ENCODE results near the gene METTL17.
A peak's percentile ranks its signal among the peaks of the same experiment; 100 is the strongest.
"Not testable (repeated sequence)": the region's sequence is repeated elsewhere in the genome, so short reads cannot be mapped to it uniquely, and the experiment has no call there.

Gene METTL17, protein sequence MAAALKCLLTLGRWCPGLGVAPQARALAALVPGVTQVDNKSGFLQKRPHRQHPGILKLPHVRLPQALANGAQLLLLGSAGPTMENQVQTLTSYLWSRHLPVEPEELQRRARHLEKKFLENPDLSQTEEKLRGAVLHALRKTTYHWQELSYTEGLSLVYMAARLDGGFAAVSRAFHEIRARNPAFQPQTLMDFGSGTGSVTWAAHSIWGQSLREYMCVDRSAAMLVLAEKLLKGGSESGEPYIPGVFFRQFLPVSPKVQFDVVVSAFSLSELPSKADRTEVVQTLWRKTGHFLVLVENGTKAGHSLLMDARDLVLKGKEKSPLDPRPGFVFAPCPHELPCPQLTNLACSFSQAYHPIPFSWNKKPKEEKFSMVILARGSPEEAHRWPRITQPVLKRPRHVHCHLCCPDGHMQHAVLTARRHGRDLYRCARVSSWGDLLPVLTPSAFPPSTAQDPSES

DNA sequence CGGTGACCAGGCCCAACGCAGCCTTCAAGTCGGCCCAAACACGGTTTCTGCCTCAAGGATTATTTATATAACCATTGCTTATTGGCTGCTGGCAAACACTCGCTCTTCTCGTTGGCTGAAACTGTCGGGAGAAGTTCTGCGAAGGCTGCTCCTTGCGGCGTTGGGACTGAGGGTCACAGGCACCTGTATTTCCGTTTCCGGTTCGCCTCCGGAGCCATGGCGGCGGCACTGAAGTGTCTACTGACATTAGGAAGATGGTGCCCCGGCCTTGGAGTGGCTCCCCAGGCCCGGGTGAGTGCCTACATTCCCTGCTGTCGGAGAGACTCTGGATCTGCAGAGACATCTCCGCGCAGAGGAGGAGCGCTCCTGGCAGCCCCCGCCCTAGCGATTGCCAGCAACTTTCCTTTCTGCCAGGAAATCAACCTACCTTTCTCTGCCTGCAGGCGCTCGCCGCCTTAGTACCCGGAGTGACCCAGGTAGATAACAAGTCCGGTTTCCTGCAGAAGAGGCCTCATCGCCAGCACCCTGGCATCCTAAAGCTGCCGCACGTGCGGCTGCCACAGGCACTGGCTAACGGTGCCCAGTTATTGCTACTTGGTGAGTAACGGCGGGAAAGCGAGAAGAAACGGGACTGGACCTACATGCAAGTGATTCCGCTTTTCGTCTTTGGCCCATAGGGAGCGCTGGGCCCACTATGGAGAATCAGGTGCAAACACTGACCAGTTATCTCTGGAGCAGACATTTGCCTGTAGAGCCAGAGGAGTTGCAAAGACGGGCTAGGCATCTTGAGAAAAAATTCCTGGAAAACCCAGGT, at the start of gene METTL17:
Gene METTL17 (plus strand): TSS at position 194 of the 814 bp plus-strand sequence. CDS start 23 bp downstream, at position 217.
- DNase-seq (ENCODE audit: low read depth) = peak; percentile 93

DNA sequence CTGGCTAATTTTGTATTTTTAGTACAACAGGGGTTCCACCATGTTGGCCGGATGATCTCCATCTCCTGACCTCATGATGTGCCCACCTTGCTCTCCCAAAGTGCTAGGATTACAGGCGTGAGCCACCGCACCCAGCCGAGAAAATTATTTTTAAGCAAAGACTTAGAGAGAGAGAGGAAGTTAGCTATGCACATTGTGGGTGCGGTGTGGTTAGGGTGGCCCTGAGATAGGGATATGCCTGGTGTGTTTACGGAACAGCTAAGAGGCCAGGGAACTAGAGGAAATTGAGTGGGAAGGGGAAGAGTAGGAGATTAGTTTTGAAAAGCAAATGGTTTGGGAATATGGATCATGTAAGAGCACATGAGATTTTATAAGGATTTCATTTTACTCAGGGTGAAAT, 44.6 kb upstream of the METTL17 start:
- not testable (repeated sequence) for DNase-seq (ENCODE audit: low read depth)

DNA sequence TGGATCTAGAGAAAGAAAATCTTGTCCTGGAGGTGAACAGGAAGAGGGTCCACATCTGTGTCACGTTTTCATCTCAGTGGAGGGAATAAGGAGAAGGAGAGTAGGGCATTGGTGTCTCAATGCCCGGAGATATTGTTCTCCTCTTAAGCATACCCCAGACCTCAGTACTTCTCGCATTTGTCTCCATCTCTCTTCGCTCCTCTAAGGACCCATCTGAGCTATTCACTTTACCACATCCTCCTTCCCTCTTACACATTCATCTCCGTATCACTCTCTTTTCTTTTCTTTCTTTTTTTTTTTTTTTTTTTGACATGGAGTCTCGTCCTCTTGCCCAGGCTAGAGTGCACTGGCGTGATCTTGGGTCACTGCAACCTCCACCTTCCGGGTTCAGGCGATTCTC, 43.1 kb upstream of the METTL17 start:
- DNase-seq (ENCODE audit: low read depth) = not testable (repeated sequence)

DNA sequence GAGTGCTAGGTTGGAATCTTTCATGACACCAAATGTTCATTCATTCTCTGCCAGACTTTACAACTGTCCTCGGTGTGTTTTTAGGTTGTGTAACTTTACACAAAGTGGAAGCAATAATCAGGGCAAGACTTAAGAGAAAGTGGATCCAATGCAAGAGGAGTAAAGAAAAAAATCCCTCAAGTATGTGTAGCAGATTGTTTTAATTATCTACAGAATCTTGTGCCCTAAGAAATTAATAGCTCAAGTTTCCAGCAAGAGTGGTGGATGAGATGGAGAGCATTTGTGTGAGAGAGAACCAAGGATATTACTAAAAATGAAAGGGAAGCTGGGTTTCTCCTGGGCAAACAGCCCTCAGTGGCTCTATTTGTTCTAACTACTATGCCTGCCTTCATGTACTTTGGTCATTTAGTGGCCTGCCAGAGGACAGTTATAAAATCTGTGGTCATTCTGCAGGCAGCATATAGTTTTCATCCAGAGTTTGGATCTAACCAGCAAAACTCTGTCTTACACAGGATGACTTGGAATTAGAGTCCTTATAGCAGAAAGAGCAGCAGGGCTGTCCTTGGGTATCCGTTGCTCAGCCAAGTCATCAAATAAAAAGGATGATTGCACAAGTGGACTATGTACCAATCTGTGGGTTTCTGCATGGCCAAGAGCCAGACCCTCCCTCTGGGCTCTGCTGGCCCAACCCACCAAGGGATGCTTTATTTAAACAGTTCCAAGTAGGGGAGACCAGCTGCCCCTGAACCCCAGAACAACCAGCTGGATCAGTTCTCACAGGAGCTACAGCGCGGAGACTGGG, 34.8 kb upstream of the METTL17 start, which contains the start of gene RNASE2:
Gene RNASE2 (plus strand): TSS at position 752 of the 802 bp plus-strand sequence. CDS start 285 bp downstream, outside the sequence.
- not testable (repeated sequence) for DNase-seq (ENCODE audit: low read depth)

DNA sequence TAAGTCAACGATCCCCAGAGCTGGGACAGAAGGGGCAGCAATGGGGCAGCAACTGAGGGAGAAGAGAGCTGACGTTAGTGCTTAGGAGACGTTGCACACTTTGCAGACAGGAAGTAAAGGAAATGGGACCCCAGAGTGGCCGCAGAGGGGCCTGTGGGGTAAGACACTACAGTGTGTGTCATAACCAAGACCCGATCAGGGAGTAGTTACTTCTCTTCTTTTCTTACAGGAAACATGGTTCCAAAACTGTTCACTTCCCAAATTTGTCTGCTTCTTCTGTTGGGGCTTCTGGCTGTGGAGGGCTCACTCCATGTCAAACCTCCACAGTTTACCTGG, 34.3 kb upstream of the METTL17 start:
- not testable (repeated sequence) for DNase-seq (ENCODE audit: low read depth)

DNA sequence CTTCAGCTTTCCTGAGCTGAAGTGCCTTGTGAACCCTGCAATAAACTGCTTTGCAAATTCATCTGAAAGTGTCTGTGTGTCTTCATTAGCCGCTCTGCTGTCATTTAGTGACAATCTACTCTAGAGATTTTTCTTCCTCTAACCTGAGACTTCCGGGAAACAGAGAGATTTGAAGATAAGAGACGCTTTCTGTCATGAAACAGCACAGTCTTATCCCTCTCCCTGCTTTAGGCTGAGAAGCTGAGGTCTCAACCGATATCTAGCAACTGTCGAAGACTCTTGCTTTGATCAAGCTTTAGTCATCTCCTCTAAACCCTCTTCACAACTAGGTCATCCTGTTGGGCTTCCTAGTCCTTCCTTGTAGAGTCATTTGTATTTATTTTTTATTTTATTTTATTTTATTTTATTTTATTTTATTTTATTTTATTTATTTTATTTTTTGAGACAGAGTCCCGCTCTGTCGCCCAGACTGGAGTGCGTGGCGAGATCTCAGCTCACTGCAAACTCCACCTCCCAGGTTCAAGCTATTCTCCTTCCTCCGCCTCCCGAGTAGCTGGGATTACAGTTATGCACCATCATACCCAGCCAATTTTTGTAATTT, 33.3 kb upstream of the METTL17 start:
- DNase-seq (ENCODE audit: low read depth) = no peak

DNA sequence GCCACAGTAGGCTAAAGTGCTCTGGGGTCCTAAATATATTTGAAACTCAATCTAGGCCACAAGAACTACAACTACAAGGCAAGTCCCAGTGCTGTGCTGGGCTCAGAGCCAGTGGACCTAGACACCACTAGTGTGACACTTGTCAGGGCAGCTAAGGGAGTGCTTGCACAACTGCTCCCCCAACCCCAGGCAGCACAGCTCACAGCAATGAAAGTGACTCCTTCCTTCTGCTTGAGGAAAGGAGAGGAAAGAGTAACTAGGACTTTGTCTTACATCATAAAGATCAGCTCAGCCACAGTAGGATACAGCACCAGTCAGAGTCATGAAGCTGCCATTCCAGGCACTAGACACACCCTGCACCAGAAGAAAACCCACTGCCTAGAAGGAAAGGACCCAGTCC, 30.8 kb upstream of the METTL17 start:
- DNase-seq (ENCODE audit: low read depth) = not testable (repeated sequence)

DNA sequence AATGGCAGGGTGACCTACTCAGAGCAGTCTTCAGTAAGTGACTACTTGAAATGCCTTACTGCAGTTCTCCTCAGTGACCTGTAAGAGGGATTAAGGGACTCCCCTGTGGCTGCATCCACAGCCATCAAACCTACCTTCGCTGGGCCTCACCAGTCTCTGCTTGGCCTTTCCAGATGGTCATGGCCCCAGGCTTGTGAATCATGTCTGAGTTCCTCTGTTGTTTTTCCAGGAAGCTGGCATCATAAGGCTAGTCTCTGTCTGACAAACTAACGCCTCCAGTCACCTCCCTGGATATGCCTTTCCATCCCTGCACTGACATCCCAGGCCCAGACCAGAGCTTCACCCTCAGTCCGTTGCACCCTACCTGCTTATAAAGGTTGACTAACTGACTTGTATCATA, 20.4 kb upstream of the METTL17 start:
- DNase-seq (ENCODE audit: low read depth) = no peak

DNA sequence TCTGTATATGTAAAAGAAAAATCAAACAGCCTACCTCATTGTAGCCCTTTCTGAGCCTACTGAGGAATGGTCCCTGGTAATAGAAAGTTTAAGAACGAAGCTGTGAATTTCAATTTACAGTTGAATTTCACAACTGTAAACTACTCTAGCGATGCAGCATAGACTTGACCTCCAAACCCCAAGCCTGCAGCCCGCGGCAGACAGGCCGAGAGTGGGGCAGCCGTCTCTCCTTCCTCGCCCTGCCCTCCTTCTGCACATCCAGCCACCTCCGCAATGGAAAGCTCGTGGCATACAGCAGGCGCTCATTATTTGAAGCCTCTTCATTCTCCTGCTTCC, 19.2 kb upstream of the METTL17 start:
- no peak for DNase-seq (ENCODE audit: low read depth)

DNA sequence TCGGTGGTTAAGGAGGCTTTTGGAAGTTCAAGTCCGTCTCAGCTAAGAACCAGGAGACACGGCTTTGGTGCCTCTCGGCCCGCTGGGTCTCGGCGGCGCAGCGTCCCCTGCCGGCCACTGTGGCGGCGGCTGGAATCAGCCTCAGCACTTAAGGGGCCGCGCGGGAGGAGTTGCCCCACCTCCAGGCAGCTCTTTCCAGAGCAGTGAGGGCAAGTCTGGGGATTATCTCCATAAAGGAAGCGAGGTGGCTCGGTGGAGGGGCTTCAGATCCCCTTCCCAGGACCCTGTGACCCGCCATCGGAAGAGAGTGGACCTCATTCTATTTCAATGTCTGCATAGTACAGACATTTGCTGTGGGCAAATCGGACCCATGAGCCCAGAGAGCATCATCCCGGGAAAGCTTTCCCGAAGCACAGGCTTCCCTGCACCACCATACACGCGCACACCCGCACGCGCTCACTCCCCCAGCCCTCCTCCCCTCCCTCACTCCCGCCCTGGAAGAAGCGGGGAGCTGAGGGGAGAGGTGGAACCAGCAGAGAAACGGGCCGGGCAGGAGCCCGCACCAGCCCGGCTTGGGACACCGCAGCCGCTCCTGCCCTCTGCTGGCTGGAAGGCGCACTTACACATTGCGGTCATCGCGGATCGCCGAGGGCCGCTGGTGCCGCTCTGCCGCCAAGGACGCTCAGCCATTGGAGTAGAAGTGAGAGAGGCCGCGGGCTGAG, 18.6 kb upstream of the METTL17 start:
- DNase-seq (ENCODE audit: low read depth) = no peak

DNA sequence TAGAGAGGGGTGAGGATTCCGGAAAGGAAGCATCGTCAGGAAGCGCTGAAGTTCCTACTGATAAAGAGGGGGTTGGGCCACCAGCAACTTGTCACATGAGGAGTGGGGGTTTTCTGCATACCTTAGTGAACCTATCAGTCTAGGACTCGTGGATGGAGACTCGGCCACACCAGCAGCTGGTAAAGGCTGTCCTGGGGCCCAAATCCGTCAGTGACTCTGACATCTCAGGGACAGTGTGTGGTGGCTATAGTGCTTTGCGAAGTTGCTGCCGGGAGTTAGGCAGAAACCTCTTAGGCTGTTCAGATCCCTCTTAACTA, 18.1 kb upstream of the METTL17 start:
- DNase-seq (ENCODE audit: low read depth) = no peak

DNA sequence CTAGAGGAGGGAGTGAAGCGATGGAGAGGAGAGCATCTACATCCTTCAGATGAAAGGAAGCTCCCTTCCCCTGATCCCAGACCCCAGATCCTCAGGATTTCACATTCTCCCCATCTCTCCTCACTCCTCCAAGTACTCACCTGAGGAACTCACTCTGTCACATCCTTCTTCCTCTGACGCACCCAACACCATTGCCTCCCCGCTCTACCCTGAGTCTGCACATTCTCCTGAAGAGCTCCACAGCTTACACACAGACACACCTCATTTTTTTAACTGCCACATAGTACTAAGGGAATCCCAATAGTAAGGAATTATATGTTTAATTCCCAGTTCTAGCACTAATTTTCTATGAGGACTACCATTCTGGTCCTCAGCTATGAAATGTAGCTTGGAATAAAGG, 16.3 kb upstream of the METTL17 start:
- no peak for DNase-seq (ENCODE audit: low read depth)

DNA sequence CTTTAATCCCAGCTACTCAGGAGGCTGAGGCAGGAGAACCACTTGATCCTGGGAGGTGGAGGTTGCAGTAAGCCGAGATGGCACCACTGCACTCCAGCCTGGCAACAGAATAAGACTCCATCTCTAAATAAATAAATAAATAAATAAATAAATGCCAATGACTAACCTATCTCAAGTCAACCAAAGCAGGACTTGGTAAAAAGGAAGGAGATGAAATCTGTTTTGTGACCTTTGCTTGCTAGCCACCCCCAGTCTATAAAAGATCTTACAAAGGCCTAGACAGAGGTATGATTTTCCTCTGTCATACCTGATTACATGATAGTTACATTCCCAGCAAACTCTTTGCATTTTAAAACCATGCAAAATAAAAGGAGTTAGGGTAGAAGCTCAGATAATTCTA, 13.5 kb upstream of the METTL17 start:
- DNase-seq (ENCODE audit: low read depth) = no peak

DNA sequence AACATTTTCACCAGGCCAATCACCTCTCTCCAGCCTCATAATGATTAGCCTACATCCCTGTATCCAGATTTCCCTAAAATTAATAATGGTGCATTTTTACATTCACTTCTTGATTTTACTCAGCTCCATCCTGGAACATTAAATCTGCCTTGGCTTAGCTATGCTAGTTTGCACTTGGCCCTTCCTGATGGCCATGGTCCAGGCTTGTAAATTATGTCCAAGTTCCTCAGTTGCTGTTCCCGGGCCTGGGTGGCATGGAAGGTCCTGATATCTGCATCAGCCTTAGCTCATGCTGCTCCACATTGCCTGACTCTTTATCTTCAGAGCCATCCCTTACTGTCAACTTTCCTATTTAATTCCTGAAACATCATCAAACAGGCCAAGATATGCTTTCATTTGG, 11.1 kb upstream of the METTL17 start:
- no peak for DNase-seq (ENCODE audit: low read depth)

DNA sequence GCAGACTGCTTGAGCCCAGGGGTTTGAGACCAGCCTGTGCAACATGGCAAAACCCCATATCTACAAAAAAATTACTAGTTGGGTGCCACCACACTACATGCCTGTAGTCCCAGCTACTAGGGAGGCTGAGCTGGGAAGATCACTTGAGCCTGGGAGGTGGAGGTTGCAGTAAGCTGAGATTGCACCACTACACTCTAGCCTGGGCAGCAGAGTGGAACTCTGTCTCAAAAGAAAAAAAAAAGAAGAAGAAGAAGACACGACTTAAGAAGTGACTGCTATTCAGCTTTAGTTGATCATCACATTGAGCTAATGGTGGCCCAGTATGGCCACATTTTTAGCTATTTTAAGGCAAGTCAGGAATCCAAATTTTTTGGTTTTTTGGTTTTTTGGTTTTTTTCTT, 8.9 kb upstream of the METTL17 start:
- DNase-seq (ENCODE audit: low read depth) = no peak

DNA sequence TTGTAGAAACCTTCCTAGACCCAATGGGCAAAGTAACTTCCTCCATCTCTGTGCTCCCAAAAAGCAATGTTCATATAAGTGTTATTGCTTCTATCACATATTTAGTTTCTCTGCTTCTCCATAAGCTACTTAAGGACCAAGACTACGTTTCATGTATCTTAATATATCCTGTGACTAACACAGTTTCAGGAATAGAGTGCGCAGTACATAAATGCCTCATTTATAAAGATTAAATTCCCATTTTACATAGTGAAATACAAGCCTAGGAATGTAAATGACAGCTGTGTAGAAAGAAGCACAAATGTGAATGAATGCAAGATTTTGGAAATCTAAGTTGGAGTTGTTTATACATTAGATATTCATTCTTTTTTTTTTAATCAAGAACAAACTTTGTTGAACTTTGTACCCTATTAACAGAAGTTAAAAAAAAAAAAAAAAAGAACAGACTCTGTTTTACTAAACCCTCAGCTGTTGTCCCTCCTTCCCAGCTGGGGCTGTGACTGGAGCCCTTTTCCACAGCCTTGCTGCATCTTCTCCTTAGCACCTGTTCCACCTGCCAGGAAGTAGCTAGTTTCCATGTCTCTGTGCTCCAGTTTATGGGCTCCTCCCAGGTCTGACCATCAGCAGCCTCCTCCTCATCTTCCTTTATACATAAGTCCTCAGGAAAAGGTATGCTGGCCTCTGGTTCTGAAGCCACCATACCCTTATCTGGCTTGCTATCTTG, 7.0 kb upstream of the METTL17 start:
- DNase-seq (ENCODE audit: low read depth) = no peak

DNA sequence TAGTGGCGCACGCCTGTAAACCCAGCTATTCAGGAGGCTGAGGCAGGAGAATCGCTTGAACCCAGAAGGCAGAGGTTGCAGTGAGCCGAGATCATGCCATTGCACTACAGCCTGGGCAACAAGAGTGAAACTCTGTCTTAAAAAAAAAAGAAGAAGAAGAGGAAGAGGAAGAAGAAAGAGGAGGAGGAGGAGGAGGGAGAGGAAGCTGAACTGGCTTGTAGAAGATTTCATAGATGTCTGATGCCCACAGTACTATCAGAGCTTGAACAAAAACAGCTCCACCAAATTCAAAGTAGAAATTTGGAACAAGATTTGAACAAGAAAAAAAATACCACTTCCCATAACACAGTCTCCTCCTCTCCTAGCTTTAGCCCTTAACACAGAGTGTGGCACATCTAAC, 4.1 kb upstream of the METTL17 start:
- not testable (repeated sequence) for DNase-seq (ENCODE audit: low read depth)

DNA sequence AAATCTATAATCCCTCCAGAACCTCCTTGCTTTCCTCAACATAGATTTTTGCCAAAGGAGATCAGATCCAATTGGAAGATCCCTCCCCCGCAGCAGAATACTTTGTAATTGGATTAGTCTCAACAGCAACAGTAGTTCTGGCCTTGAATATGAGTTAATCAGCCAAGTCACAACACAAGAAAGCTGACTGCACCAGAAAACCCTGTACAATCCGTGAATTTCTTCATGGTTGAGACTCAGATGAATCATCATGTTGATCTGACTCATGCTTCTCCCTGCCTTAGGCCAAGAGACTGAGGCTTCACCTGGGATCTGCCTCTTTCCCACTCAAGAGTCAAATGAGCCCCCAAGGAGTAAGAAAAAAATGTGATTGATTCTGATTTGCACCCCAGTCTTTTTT, 3.0 kb upstream of the METTL17 start:
- peak; percentile 94 for DNase-seq (ENCODE audit: low read depth)

DNA sequence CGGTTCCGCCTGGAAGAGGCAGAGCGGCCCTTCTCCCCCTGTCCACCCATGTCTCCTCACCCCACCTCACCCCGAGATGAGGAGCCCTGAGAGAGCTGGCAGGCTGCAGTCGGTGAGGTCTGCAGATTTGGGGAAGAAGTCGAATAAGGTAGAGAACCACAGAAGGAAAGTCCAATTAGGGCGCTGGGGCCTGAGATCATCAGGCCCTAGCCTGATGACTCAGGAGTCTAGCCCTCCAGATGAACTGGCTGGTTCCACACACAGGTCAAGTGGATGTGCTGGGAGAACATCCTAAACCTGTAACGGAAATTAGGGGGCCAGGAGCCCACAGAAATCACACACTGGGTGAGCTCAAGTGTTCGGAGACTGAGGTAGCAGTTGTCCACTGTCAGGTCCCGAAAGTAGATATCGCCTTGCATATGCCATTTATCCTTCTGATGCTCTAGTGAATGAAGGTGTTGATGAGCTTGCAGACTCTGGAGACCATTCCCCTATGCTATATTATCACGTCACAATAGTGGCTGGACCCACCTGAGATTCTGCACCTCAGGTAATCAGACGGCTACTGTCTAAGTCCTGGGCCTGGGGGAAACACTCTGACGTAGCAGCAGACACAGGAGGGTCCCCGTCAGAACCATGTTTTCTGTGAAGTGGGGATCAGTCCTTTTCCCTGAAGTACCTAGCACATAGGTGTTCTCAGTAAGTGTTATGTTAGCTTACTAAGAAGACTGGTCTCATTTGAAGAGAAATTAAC, 886 bp upstream of the METTL17 start:
- DNase-seq (ENCODE audit: low read depth) = no peak

DNA sequence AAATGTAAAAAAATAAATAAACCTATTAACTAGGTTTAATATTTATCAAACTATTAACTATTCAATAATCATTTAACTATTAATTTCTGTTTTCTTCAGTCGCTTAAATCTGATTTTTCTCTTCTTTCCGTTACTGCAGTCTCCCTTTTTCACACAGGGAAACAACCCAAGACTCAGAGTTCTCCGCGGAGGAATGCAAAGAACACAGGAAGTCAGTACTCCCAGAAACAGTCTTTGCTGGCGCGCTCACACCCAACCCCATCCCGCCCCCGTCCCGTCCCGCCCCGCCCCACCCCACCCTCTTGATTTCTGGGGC, 351 bp upstream of the METTL17 start:
- no peak for DNase-seq (ENCODE audit: low read depth)
